ENCODE data around the gene DNAH10.

GRCh38 chr12:123787466-123787865 lies 25.4 kb downstream of the DNAH10 start:
- no peak for TF ChIP-seq ZNF274 (IDR thresholded peaks at IDR 0.05; ENCODE audit: low read depth, low read length)
- no peak for TF ChIP-seq YY1 (IDR thresholded peaks at IDR 0.05; ENCODE audit: insufficient read depth, insufficient read length)
- no peak for TF ChIP-seq SUZ12 (IDR thresholded peaks at IDR 0.05; ENCODE audit: extremely low read depth, insufficient read depth, insufficient read length)
